ENCODE results near the gene CDH23. TPM values are rescaled to one million over a fixed set of nuclear protein-coding genes. Genes with fewer than 3 reads are reported as not detected.

Gene CDH23
- total RNA-seq, 1 donor from 2014 or later = not detected

DNA sequence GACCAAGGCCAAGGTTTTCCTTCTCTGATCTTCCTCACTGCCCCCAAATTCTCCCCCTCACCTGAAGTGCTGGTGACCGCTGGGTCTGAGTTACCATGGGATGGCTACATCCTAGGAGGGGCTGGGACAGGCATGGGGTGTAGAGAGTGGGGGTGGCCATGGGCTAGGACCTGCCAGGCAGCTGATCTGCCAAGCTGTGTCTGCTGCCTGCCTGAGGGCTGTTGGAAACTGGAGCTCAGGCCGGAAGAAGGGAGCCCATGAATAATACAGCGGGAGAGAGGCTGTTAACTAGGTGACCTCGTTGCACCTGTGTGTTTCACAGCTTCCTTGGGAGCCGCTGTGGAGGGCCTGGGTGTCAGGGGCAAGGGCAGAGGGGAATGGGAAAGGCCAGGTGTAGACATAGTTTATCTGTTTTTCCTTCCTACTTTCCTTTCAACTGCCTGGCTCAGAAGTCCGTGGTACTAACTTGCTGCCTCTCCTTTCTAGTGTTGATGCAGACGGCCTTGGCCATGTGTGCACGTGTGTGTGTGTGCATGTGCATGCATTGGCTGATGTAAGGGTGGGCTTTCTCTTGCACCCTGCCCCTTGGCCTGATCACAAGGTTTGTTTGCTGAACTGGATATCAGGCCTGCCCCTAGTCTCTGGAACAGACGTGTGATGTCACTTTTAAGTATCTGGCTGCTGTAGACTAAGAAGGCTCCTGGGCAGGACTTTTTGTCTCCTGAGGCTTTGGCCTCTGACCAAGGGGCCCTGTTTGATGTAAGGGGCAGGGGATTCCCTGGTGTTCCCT, 11.9 kb downstream of the CDH23 start:
- FAIRE-seq = no peak
- H3K36me3 ChIP-seq (ENCODE audit: control insufficient read depth, insufficient read depth, low read length) = no peaks in the 10 kb centered on the region

DNA sequence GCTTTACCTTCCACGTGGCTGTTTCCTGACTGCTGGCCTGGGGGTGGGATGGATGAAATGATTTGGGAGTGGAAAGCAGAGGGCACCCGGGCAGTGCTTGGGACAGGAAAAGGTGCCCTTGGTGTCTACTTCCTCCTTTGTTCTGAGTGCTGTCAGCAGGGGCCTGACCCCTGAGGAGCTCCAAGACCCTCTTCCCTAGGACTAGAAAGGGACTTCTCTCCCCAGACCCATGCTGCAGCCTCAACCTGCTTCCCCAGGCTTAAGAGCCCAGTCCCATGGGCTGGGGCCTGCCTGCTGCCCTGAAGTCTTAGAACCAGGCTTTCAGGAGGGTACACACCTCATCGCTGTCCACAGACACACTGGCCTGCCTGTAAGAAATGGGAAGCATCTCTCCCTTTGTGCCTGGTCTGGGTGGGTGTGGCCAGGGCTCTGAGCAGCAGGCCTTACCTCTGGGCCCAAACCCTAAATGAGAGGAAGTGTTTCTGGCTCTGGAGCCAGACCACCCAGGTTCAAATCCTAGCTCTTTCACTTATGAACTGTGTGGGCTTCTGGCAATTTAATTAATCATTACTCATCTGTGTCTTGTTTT, 12.9 kb downstream of the CDH23 start:
- FAIRE-seq (no peak), DNase-seq (ENCODE audit: low read depth) (no peak)
- Histone ChIP-seq H3K4me3 (ENCODE audit: low read depth, low read length) (no peak overlapping the region), H3K27me3 (ENCODE audit: control insufficient read depth, insufficient read depth, low read length) (no peaks in the 10 kb centered on the region), H3K36me3 (ENCODE audit: control insufficient read depth, insufficient read depth, low read length) (no peaks in the 10 kb centered on the region)
- TF ChIP-seq, protein P1, sequence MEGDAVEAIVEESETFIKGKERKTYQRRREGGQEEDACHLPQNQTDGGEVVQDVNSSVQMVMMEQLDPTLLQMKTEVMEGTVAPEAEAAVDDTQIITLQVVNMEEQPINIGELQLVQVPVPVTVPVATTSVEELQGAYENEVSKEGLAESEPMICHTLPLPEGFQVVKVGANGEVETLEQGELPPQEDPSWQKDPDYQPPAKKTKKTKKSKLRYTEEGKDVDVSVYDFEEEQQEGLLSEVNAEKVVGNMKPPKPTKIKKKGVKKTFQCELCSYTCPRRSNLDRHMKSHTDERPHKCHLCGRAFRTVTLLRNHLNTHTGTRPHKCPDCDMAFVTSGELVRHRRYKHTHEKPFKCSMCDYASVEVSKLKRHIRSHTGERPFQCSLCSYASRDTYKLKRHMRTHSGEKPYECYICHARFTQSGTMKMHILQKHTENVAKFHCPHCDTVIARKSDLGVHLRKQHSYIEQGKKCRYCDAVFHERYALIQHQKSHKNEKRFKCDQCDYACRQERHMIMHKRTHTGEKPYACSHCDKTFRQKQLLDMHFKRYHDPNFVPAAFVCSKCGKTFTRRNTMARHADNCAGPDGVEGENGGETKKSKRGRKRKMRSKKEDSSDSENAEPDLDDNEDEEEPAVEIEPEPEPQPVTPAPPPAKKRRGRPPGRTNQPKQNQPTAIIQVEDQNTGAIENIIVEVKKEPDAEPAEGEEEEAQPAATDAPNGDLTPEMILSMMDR (IDR thresholded peaks at IDR 0.05; ENCODE audit: insufficient read depth, low read length, severe bottlenecking) = no peak

More for the DNA sequence above, 11.9 kb downstream of the CDH23 start:
- no peak for DNase-seq (ENCODE audit: low read depth)
- no peak overlapping the region for H3K4me3 ChIP-seq (ENCODE audit: low read depth, low read length)
- H3K27me3 ChIP-seq (ENCODE audit: control insufficient read depth, insufficient read depth, low read length) = no peaks in the 10 kb centered on the region
- TF ChIP-seq, protein P1 (IDR thresholded peaks at IDR 0.05; ENCODE audit: insufficient read depth, low read length, severe bottlenecking) = no peak

DNA sequence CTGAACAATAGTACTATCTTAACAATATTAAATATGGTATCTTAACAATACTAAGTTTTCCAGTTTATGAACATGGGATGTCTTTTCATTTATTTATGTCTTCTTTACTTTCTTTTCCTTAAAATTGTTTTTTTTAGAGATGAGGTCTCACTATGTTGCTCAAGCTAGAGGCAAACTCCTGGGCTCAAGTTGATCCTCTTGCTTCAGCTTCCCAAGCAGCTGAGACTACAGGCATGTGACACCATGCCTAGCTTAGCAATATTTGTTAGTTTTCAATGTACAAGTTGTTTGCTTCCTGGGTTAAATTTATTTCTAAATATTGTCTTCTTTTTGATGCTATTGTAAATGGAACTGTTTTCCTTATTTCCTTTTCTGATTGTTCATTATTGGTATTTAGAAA, 16.9 kb downstream of the CDH23 start:
- no peak for FAIRE-seq
- no peaks in the 10 kb centered on the region for H3K27me3 ChIP-seq (ENCODE audit: control insufficient read depth, insufficient read depth, low read length)
- no peaks in the 10 kb centered on the region for H3K36me3 ChIP-seq (ENCODE audit: control insufficient read depth, insufficient read depth, low read length)
- no peak overlapping the region for H3K4me3 ChIP-seq (ENCODE audit: low read depth, low read length)
- TF ChIP-seq, protein P1 (IDR thresholded peaks at IDR 0.05; ENCODE audit: insufficient read depth, low read length, severe bottlenecking) = no peak
- no peak for DNase-seq (ENCODE audit: low read depth)

DNA sequence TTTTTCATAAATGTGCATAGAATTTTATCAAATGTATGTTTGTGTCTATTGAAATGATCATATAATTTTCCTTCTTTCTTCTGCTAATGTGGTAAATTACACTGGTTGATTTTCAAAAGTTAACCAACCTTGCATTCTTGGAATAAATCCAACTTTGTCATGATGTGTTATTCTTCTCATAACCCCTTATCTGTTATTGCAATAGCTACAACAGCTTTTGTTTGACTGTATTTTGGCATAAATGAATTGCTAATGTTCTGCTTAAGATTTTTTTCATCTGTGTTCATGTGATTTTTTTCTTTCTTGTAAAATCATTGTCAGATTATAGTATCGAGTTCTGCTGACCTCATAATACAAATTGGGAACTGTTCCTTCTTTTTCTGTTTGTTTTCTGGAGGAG, 17.6 kb downstream of the CDH23 start:
- no peaks in the 10 kb centered on the region for H3K36me3 ChIP-seq (ENCODE audit: control insufficient read depth, insufficient read depth, low read length)
- no peak for FAIRE-seq
- H3K27me3 ChIP-seq (ENCODE audit: control insufficient read depth, insufficient read depth, low read length) = no peaks in the 10 kb centered on the region
- no peak for DNase-seq (ENCODE audit: low read depth)
- TF ChIP-seq, protein P1 (IDR thresholded peaks at IDR 0.05; ENCODE audit: insufficient read depth, low read length, severe bottlenecking) = no peak
- no peak overlapping the region for H3K4me3 ChIP-seq (ENCODE audit: low read depth, low read length)

DNA sequence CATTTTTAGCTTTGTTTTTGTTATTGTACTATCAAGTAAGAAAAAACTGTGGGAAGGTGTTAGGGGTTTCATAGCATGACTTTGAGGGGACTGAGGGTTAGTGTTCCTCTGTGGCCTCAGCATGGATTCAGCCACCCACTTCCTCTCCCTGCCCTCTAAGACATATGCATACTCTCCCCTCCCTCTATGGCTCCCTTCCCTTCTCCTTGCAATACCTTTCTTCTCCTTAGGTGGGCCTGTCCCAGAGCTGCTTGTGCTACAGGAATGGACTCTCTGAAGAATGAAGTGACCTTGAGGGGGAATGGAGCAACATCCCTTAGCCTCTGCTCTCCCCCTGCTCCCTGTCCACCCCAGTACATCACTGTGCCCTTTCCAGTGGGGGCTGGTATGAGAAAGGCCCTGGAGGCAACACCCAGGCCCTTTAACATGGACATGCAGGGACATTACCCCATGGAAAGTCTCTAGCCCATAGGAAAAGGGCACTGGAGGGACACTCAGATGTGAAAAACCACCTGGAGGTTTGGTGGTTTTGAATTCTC, 22.4 kb downstream of the CDH23 start:
- FAIRE-seq (no peak), DNase-seq (ENCODE audit: low read depth) (no peak)
- Histone ChIP-seq H3K27me3 (ENCODE audit: control insufficient read depth, insufficient read depth, low read length) (peaks cover 2% of the 10 kb centered on the region), H3K4me3 (ENCODE audit: low read depth, low read length) (no peak overlapping the region), H3K36me3 (ENCODE audit: control insufficient read depth, insufficient read depth, low read length) (no peaks in the 10 kb centered on the region)
- TF ChIP-seq, protein P1 (IDR thresholded peaks at IDR 0.05; ENCODE audit: insufficient read depth, low read length, severe bottlenecking) = no peak
